Endothelial cell of hepatic sinusoid (primary cell): Measurements from ENCODE around the gene TMEM237.

Experiments used
- in situ Hi-C: cut with HindIII; loops from 2 replicates; pipeline ENCODE4 v1.10.0; 2017; ENCODE audit warnings: low sequenced_read_pairs

Gene TMEM237

GRCh38 chr2:201642579-201643215 is 606 bp downstream of the TMEM237 start:
- in situ Hi-C loops = no loop called here

- in situ Hi-C loops = no loop called here
Observed at GRCh38 chr2:201642086-201642578, 1.2 kb downstream of the TMEM237 start.

GRCh38 chr2:201639205-201639604 is 4.1 kb downstream of the TMEM237 start:
- in situ Hi-C loops = no loop called here

- in situ Hi-C loops = no loop called here
Observed at GRCh38 chr2:201638326-201638725, 5.0 kb downstream of the TMEM237 start.

GRCh38 chr2:201633661-201634249 is 9.5 kb downstream of the TMEM237 start:
- in situ Hi-C loops = no loop called here

- in situ Hi-C loops = no loop called here
Observed at GRCh38 chr2:201631041-201631440, 12.3 kb downstream of the TMEM237 start.

- in situ Hi-C loops = no loop called here
Observed at GRCh38 chr2:201630577-201630976, 12.7 kb downstream of the TMEM237 start.

GRCh38 chr2:201628545-201628944 is 14.8 kb downstream of the TMEM237 start:
- in situ Hi-C loops = no loop called here

- in situ Hi-C loops = no loop called here
Observed at GRCh38 chr2:201622306-201622970, 20.9 kb downstream of the TMEM237 start.

GRCh38 chr2:201621293-201621999 is 21.9 kb downstream of the TMEM237 start:
- in situ Hi-C loops = no loop called here

- in situ Hi-C loops = no loop called here
Observed at GRCh38 chr2:201618744-201619662, 24.3 kb downstream of the TMEM237 start.

- in situ Hi-C loops = no loop called here
Observed at GRCh38 chr2:201608021-201608420, 35.3 kb downstream of the TMEM237 start.

- in situ Hi-C loops = no loop called here
Observed at GRCh38 chr2:201607568-201607967, 35.7 kb downstream of the TMEM237 start.

- in situ Hi-C loops = no loop called here
Observed at GRCh38 chr2:201600906-201601305, 42.4 kb downstream of the TMEM237 start.

GRCh38 chr2:201597397-201597796 is 45.9 kb downstream of the TMEM237 start:
- in situ Hi-C loops = no loop called here

- in situ Hi-C loops = no loop called here
Observed at GRCh38 chr2:201580486-201580885, 62.8 kb downstream of the TMEM237 start.

- in situ Hi-C loops = no loop called here
Observed at GRCh38 chr2:201579536-201579935, 63.8 kb downstream of the TMEM237 start.

- in situ Hi-C loops = no loop called here
Observed at GRCh38 chr2:201575971-201576370, 67.3 kb downstream of the TMEM237 start.

GRCh38 chr2:201574766-201575165 is 68.5 kb downstream of the TMEM237 start:
- in situ Hi-C loops = no loop called here

GRCh38 chr2:201572846-201573508 is 70.3 kb downstream of the TMEM237 start:
- in situ Hi-C loops = no loop called here
